Glomerular visceral epithelial cell (primary cell): ENCODE data around the gene NDUFA13.

ENCODE experiments used
- DNase-seq: peaks from one replicate; pipeline ENCODE4 v3.0.0-alpha.2; 2016; ENCODE audit errors: extremely low spot score

The NDUFA13 gene

DNA sequence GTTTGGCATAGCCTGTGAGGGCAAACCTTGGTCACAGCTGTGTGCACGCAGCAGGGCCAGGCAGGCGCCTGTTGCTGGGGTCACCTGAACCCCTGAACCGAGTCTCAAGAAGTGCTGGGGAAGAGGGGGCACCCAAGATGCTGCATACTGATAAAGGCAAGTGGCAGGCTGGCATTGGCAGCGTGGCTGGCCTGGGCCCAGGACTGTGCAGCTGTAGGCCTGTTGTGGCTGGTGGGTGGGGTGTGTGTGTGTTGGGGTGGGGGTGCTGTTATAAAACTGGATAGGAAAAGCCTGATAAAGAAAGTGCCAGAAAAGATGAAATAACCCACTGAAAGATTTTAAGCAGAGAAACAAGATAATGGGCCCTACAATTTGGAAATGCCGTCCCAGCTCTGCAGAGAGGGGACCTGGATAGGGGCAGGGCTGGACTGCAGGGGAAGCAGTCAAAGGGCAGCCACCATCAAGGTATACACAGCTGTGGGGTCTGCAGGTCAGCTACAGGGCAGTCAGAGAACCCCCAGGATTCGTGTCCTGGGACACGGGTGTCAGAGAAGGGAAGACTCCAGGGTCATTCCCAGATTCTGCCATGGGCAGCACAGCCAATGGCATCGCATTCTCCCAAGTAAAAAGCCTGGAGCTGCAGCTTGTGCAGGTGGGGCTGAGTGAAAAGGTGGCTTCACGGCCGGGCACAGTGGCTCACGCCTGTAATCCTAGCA, 55.2 kb downstream of the NDUFA13 start:
- no peak for DNase-seq

DNA sequence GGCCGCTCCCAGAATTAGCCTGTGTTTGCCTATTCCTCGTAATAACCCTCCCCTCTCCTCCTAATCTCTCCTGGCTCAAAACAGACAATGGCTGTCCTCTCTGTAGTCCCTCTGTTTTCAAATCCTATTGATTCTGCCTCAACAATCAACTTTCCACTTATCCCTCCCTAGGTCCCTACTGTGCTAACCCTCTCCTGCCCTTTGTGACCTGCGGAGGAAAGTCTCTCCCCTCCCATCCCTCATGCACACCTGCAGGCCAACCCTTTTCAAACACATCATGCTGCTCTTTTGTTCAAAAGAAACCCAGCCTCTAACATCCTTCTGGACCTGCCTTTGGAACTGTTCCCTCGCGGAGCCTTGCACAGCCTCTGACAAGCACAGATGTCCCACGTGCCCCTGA, 59.4 kb downstream of the NDUFA13 start:
- DNase-seq: no peak
